ENCODE measurements around the gene DLGAP1.
"Not testable (repeated sequence)": the region's sequence is repeated elsewhere in the genome, so short reads cannot be mapped to it uniquely, and the experiment has no call there.

DLGAP1 gene

DNA sequence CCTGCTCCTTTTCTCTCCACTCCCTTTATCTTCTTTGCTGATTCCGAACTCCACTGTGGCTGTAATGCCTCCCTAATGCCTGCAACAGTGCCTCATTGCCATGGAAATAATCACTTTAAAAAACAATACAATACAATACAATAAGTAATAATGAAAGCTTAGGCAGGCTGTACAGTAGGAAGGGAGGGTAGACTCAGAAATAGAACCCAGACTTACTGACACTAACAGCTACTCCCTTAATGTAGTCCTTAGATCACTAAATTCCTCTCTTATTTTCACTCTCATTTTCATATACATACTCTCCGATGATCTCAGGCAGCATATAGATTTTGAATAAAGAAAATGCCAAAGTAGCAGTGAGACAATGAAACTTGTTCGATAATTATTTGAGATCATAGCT is 70.2 kb downstream of the DLGAP1 start:
- DNase-seq, result no peak

DNA sequence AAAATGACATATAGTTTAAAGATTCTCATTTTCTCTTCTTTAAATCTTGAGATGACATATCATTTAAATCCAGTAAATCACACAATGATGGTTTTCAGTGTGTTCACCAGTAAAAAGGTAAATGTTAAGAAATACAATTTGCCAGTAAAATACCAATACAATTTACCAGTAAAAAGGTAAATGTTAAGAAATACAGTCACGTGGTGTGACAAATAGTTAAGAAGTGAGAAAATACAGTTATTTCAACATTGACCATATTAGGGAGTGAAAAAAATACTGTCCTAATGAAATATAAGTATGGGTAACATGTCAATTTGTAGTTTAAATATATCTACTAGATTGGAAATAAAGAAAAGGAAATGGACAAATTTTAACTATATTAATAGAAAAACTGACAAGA is 80.5 kb downstream of the DLGAP1 start:
- no peak for DNase-seq

DNA sequence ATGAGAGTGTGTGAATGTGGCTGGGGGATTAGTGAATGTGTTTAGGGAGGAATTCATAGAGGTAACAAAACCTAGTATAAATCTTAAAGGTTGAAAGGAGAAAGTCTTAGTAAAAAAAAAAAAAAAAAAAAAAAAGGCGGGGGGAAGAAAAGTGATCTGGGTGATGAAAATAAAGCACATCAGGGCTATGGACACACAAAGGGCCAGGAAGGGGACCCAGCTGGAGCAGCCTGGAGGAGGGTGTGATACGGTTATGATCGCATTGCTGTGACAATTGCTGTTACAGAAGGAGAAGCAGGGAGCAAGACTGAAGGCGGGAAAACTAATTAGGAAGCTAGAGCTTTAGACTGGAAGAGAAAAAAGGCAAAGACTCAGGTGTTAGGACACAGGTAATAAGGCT is 85.4 kb downstream of the DLGAP1 start:
- no peak for DNase-seq

DNA sequence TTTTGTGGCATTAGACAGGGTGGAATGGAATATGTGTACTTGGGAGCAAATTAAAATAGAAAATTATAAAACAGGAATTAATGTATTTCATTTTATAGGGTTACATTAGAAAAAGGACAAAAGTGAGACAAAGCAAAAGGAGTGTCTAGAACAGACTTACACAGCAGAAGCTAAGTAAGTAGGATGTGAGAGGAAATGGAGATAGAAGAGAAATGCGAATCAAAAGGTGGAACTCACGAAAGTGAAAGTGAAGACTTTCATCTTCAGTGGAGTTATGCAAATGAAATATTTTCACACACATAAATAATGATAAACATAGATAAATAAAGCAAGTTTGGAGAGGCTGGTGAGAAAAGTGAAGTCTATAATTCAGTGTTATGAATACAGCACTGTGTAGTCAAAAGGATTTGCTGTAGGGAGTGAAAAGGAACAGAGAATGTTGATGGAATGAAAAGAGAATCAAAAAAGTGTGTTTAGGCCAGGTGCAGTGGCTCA is 94.8 kb downstream of the DLGAP1 start:
- DNase-seq, result no peak

DNA sequence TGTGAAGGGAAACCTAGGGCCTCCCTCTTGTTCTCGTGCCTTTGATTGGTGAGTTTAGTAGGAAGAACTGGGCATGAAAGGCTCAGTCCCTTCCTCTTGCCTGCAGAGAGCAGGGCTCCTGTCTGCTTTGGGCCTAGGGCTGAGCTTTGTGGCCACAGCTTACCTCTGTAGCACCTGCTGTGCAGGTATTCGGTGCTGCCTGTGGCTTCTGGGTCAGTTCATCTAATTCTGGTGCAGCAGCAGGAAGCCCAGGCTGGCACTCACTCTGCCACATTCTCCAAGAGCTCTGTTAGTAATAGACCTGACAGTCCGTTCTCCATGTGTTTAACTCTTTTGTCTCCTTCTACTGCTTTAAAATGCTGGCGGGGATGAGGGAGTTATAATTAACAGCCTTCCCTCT is 96.5 kb downstream of the DLGAP1 start:
- DNase-seq, result no peak

DNA sequence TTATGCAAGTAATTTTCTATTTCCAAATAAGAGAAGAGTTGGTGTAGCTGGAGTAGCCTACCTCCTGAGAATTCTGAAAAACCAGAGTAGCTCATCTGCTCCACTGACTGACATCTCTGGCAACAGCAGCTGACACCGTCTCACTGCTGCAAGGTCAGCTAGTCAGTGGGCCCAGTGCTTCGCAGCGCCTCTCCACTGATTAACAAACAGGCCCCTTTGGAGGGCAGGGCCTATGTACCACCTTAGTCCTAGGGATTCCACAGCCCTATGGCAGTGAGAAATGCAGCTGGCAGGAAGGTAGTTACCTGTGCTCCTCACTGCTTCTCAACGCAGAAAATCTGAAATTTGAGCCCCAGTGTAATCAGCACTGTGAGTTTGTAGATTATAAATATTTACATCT is 97.5 kb downstream of the DLGAP1 start:
- DNase-seq, result no peak

DNA sequence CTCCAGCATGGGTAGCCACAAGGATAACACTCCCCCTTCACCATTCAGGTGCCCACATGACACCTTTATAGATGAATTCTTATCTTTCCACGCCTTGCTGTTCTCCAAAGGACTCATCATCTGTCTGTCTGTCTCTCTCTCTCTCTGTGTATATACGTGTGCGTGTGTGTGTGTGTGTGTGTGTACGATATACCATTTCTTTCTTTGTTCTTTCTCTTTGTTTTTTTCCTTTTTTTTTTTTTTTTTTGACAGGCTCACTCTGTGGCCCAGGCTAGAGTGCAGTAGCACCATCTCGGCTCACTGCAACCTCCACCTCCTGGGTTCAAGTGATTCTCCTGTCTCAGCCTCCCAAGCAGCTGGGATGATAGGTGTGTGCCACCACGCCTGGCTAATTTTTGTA is 98.2 kb downstream of the DLGAP1 start:
- no peak for DNase-seq

DNA sequence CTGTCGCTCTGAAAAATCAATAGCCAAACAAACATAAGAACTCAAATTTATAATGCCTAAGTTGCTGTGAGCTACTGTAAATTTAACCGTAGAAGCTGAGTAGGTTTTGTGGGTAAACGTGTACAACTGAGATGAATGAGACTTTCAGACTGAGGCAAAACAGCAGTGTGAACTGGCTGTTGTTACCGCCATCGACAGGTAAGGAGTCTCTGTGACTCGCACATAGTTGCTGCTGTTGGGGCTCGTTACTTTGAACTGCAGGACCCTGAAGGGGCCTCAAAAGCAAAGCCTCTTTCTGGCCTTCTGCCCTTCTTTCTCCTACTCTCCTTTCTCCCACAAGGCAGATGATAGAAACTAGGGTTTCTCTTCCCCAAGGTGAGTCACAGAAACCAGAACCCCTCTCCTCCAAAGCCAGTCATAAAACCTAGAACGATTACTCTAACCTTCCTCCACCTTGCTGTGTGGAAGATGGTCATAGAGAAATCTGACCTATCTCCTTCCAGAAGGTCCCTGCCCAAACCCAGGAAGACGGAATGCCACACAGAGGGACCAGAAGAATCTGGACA is 101.2 kb downstream of the DLGAP1 start:
- no peak for DNase-seq

DNA sequence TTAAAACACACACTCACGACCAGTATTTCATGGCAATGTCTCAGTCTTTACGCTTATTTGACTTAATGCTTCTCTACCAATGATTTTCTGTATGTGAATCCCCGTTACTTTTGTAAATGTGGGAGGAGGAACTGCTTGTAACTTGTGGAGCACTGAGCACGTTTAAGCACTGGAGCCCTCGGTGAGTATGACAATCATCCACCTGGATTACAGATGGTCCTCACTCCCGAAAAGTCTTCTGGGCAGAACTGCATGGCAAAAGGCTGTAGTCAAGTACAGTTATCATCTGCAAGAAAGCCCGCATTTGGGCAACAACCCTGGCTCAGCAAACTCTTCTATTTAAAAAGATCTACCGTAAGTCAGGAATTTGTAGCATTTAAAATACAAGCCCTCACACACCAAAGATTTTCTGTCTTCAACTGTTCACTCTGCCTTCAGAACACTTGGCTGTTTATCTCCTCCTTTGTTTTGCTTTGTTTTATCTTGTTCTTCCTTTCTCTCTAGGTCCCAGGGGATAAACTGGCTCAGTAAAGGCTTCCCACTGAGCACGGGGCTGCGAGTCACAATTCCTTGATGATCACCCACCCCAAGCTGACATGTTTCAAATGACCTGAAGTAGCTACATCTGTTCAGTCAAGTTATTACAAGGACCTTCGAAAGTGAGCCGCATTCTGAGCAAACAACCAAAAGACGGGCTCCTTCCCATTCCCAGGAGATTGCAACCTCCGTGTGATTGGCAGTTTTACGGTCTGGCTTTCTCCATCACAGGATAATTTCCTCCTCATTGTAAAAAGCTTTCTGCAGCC is 102.2 kb downstream of the DLGAP1 start:
- DNase-seq, result no peak

DNA sequence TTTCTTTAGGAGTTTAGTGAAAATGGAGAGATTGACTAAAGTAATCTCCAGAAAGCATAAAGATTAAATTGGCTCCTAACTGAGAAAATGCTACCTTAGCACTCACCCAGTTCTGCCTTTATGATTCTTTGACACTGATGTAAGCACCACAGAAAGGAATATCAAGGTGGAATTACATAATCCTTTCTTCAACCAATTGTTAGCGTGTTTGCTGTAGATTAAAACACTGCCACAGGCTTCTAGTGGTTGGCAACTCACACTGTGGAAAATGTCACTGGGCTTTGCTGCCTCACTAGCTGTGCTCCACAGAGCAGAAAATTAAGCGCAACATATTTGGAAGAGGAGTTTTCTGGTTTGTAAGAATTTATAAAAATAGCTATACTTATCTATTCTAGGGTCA is 104.1 kb downstream of the DLGAP1 start:
- no peak for DNase-seq

DNA sequence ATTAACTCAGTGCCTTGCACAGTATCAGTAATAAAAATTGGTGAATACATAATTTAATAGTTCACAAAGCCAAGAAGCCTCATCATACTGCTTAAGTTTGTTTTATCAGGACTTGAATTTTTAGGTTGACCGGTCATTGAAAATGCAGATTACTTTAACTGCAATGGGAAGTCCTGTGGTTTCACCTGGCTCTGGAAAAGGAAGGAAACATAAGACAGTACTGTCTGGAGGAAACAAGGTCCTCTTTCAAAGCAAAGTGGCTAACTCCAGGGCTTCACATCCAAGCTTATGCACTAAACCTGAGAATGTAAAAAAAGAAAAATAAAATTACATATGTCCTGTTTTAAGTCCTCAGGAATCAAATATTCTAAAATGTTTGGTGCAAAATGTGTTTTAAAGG is 119.7 kb downstream of the DLGAP1 start:
- no peak for DNase-seq

DNA sequence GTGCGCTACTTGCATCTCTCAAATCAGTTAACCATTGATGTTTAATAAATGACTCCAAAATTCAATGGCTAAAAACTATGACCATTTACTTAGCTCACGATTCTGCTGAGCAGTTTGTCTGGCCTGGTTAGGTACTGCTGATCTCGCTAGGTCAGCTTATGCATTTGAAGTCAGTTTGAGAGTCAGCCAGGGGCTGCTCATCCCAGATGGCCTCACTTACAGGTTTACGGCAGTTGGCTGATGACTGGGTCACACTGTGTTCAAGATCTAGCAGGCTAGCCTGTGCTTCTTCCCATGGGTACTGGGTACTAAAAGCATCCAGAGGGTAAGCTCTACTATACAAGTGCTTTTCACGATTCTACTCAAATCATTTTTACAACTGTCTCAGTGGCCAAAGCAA is 122.1 kb downstream of the DLGAP1 start:
- DNase-seq, result no peak

DNA sequence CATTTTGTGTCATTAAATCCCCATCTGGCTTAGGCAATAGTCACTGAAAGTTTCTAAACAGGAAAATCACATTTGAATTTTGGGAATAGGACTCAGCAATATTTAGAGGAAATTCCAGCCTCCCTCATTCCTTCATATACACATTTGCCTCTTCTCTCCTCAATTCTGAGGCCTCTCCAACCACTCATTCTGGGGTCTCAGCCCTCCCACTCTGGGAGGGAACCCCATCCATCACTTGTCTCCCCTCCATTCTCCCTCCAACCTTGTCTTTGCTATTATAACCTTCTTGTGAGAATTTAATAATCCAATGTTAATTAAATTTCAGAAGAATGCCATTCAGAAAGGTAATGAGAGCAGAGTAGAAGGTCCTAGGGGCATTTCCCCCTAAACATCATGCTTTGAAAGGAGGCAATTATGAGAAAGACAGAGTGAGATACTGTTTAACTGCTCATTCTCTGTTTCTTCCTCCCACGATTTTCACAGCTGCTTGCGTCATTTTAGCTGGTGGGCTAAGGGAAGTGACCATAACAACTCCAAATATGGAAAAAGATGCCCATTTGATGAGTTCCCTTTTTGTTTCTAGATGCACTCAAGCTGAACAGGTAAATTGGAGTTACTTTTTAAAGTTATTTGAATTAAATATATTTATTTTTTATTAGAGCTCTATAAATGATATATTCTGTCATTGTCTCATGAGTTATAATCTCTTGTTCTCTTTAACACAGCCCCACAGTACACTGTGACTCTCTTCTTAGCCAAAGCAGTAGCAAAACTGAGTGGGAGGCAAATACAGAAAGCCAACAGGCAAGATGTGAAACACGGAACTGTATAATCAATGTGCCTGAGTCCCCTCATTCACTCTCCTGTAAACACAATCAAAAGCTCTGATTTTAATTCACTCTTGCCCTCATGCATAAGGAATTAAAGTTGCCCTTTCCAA is 135.1 kb downstream of the DLGAP1 start:
- no peak for DNase-seq

DNA sequence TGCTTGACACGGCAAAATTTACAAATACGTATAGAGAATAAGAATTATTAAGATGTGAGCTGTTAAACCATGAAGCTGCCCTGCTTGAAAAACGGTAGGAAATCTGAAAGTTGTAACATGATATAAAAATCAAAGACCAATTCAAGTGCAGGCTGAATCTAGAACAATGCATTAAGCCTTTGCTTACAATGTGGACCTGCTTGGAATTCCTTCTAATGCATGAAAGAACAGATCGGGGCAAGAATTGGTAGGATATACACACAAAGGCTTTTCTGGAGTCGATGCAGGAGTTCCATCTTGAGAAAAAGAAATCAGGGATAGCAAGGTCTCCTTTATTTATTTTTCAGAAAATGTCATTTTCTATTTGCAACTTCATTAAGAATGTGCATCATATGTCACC is 136.8 kb downstream of the DLGAP1 start:
- no peak for DNase-seq

DNA sequence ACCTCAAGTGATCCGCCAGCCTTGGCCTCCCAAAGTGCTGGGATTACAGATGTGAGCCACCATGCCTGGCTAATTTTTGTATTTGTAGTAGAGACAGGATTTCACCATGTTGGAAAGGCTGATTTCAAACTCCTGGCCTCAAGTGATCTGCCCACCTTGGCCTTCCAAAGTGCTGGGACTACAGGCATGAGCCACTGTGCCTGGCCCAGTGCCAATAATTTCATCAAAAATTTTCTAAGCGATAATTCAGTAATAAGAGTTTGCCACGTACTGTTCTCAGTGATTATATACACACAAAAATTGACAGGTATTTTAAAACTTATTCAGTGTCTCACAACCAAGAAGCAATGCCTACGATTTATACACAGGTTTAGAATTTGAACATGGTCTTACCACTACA is 143.2 kb downstream of the DLGAP1 start:
- not testable (repeated sequence) for DNase-seq

DNA sequence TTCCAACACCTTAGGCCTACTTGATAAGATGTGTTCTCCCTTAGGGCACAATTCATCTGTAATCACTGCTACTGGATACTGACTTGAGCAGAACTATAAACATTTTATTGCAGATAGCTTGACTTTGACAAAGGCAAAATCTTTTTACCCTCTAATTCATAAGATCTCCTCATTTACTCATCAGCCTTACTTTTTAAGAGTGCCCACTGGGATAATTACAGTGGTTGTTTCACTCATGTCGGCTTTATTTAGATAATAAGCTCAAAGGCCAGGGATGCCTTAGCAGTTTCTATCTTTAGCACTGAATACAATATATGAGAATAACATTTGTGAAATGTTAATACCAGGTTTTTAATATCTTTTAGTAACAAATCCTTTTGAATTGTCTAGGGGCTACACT is 144.0 kb downstream of the DLGAP1 start:
- DNase-seq, result no peak

DNA sequence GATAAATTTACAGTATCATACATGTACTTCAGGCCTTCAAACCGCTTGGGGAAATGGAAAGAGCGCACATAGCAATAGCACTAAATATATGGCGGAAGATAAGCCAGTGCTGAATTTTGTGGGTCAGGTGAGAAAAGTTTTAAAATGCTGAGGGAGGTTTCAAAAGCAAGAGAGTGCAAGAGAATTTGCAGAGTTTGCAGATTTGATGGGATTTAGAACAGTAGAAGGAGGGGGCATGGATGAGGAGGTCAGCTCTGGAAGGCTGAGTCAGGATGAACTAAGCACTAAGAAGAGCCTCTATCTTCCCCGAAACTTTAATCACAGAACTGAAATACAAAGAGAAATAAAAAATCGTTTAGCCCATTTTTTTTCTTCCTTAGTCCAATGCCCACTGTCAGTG is 145.9 kb downstream of the DLGAP1 start:
- no peak for DNase-seq

DNA sequence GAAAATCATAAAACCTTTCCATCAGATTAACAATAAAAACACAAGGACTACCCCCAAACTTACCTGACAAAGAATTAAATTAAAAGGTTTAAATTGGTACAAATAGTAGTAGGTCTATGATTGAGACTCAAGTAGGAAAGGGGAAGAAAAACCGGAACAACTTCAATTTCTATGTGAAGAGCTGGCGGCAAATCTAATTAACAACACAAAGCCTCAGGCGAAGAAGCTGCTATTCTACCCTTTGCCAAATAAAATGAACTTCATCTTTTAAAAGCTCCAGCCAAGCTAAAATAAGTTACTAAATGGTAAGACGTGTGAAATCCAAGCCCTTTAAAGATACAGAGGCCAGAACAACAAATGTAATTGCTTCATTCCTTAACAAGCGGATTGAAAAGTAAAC is 146.5 kb downstream of the DLGAP1 start:
- DNase-seq, result no peak

DNA sequence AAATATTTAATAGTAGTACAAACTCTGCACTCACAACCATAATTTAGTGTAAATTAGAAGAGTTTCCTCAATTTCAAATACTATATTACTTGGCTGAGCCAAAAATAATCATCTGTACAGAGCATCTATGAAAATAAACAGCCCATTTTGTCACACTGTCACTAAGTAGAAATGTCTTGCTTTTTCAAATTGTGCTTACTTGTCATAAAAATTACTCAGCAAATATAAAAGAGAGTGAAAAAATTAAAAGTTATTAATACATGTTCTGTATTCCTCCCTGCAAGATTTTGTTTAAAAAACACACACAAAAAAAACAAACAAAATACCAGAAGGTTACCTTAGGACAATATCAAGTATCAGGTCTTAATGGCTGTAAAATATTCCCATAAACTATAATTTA is 155.7 kb downstream of the DLGAP1 start:
- DNase-seq, result no peak

DNA sequence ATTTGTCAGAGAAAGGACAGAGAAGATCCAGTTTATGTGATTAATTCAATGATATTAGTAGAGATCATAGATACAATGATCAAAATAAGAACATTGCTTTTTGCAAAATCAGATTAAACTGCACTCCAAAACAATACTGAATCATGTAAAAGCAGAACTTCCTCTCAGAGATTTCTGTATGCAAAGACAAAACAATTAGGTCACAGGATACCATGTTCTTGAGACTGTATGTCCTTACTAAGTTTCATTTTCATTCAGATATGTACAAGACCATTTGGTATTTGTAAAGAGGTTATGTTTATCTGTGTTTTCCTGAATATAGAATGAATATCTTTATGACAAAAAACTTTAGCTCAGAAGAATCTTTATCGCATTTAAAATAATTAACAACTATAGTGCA is 161.8 kb downstream of the DLGAP1 start:
- DNase-seq, result no peak

DNA sequence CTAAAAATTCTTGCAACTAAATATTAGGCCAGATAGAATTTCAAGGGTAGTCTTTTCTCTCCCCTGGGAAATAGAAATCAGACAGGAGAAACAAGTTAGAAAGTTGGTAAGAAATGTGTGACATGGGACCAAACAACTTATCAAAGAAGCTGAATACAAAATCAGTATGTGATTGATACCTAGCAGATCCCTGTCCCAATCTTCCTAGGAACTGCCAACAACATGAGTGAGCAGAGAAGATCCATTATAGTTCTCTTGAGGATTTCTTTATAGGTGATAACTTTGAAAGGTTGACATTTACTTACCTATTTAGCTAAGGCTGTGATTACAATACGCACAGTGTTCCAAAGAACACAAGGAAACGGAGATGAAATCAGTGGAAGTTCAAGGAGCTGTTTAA is 162.4 kb downstream of the DLGAP1 start:
- no peak for DNase-seq

DNA sequence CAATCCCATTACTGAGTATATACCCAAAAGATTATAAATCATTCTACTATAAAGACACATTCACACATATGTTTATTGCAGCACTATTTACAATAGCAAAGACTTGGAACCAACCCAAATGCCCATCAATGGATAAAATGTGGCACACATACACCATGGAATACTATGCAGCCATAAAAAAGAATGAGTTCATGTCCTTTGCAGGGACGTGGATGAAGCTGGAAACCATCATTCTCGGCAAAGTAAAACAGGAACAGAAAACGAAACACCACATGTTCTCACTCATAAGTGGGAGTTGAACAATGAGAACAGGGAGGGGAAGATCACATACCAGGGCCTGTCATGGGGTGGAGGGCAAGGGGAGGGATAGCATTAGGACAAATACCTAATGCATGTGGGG is 167.8 kb downstream of the DLGAP1 start:
- not testable (repeated sequence) for DNase-seq

DNA sequence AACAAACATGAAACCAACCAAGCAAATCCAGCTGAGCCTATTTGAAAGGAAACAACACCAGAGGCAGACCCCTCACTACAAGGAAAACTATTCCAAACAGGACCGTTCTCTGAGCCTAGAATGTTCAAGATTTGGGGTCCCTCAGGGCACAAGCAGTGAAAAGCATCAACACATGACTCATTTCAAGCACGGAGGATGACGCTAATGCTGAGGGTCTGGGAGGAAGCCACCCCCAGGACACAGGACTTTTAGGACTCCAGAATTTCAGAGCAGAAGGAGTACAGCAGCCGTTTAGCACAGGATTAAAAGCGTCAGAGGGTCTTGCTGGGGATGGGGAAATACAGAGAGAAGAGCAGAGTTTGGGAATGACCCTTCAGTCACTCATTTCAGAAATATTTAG is 168.9 kb downstream of the DLGAP1 start:
- no peak for DNase-seq

DNA sequence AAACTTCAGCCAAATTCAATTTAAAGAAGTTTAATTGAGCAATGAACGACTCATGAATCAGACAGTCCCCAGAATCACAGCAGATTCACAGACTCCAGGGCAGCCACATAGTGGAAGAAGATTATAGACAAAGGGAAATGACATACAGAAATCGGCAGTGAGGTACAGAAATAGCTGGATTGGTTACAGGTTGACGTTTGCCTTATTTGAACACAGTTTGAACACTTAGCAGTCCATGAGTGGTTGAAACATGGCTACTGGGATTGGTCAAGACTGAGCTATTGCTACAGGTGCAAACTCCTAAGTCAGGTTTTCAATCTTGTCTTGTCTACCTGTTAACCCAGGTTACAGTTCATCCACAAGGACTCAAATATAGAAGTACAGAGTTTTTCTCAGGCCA is 169.6 kb downstream of the DLGAP1 start:
- DNase-seq, result no peak

Measured in cortex of kidney (tissue), 1 donor.